ENCODE measurements around the gene ZFP3.
"Not testable (repeated sequence)": the region's sequence is repeated elsewhere in the genome, so short reads cannot be mapped to it uniquely, and the experiment has no call there.

Gene ZFP3

GRCh38 chr17:5100832-5101231 is 22.6 kb downstream of the ZFP3 start:
- TF ChIP-seq CTCF (IDR thresholded peaks at IDR 0.05; ENCODE audit: insufficient read depth, low read depth, low read length, missing control alignments) = no peak
- no peak for DNase-seq (ENCODE audit: low read depth)
- no peak overlapping the region for H3K4me3 ChIP-seq (ENCODE audit: low read depth, low read length)

GRCh38 chr17:5110816-5111215 is 32.5 kb downstream of the ZFP3 start:
- H3K4me3 ChIP-seq (ENCODE audit: low read depth, low read length) = peak overlapping the region; percentile 99
- DNase-seq (ENCODE audit: low read depth) = peak; percentile 28
- no peak for TF ChIP-seq CTCF (IDR thresholded peaks at IDR 0.05; ENCODE audit: insufficient read depth, low read depth, low read length, missing control alignments)

- no peak for TF ChIP-seq CTCF (IDR thresholded peaks at IDR 0.05; ENCODE audit: insufficient read depth, low read depth, low read length, missing control alignments)
- H3K4me3 ChIP-seq (ENCODE audit: low read depth, low read length) = peak within 1 kb of the TSS; percentile 99
- DNase-seq (ENCODE audit: low read depth) = peak; percentile 97
Observed at GRCh38 chr17:5111402-5112204, 33.3 kb downstream of the ZFP3 start, which contains the start of gene ZNF232. ZNF232 (minus strand) TSS chr17:5111878; CDS start chr17:5111822, 56 bp downstream.

- no peak for TF ChIP-seq CTCF (IDR thresholded peaks at IDR 0.05; ENCODE audit: insufficient read depth, low read depth, low read length, missing control alignments)
- DNase-seq (ENCODE audit: low read depth) = no peak
- H3K4me3 ChIP-seq (ENCODE audit: low read depth, low read length) = no peak within 1 kb of the TSS
Observed at GRCh38 chr17:5115673-5116651, 37.7 kb downstream of the ZFP3 start, which contains the start of gene USP6. USP6 (plus strand) TSS chr17:5116032; CDS start chr17:5130368, 14,336 bp downstream.

GRCh38 chr17:5118219-5118618 is 40.0 kb downstream of the ZFP3 start:
- no peak for DNase-seq (ENCODE audit: low read depth)
- no peak for TF ChIP-seq CTCF (IDR thresholded peaks at IDR 0.05; ENCODE audit: insufficient read depth, low read depth, low read length, missing control alignments)

GRCh38 chr17:5120036-5120435 is 41.8 kb downstream of the ZFP3 start:
- no peak for TF ChIP-seq CTCF (IDR thresholded peaks at IDR 0.05; ENCODE audit: insufficient read depth, low read depth, low read length, missing control alignments)
- DNase-seq (ENCODE audit: low read depth) = no peak
- H3K4me3 ChIP-seq (ENCODE audit: low read depth, low read length) = no peak overlapping the region

More at GRCh38 chr17:5118219-5118618, 40.0 kb downstream of the ZFP3 start:
- no peak overlapping the region for H3K4me3 ChIP-seq (ENCODE audit: low read depth, low read length)

- not testable (repeated sequence) for H3K4me3 ChIP-seq (ENCODE audit: low read depth, low read length); DNase-seq (ENCODE audit: low read depth)
Observed at GRCh38 chr17:5120436-5121185, 42.3 kb downstream of the ZFP3 start.

Measured in GM12865 (cell line).